HL-60/S4 treated with phorbol 12-myristate 13-acetate at 8.2 ng/mL for 4 days and 3 days (cell line): Measurements from ENCODE around the gene PLEKHG2.

Source experiments
- in situ Hi-C: fragments of 300-500 bp; cut with MboI; formaldehyde crosslinking; loops from 2 replicates; pipeline ENCODE4 v1.15.0; 2022; ENCODE audit warnings: low sequenced_read_pairs

PLEKHG2 gene

DNA sequence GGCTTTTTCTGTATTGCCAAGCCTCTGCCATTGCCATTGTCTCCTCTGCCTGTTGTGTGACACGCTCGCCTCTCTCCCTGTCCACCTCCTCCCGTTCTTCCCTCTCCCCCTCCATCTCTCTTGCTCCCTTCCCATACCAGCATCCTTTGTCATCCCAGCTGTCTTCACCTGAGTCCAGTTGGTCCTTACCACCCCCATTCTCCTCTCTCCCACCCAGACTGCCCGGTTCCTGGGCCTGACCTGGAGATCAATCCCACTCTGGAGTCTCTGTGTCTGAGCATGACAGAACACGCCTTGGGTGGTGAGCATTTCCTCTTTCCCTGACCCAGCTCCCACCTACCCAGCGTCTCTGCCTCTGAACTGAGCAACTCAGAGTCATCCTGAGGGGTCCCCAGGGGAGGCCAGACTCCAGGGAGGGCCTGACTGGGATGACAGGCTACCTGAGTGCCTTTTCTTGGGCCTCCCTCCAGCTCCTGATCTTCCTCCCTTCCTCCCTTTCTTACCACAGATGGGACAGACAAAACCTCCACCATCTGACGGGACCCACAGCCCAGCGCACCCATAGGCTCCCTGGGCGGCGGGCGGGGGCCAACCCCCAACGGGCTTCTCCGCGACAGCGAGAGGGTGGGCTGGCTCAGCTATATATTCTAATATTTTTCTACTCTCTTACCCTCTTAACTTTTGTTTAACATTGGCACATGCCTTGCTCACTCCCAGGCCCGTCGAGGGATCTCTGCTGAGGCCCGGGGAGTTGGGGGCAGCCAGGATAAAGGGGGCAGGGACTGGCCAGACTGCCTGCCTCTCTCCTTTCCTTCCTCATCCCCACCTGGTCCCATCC is 29.3 kb upstream of the PLEKHG2 start:
- in situ Hi-C loops: no loop called here

DNA sequence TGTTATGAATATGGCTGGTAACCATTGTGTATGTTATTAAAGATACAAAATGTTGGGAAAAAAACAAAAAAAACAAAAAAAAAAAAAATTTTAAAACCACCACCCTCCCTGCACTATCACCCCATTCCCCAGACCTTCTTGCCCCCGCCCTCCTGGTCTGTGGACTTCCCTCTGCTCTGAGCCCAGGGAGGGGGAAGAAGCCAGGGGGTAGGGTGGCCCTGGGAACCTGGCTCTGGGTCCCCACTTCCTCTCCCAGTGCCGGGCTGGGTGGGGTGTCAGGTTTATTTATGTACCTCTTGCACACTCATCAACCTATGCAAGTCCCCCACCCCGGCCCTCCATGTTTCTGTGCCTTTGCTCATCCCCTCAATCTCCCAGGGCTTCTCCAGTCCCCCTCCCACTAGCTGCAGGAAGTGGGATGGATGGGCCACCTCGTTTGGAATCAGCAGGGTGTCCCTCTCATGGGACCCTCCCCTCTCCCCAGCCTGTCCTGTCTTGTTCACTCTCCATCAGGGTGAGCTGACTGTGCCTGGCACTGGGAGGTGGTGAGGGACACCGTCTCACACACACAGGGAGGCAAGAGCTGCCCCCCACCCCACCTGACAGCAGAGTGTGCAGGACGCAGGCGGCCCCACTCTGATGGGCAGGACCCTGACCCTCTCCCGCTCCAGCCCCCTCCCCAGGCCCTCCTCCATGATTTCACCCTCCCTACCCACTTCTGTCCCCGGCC is 27.5 kb upstream of the PLEKHG2 start:
- in situ Hi-C loops: no loop called here

DNA sequence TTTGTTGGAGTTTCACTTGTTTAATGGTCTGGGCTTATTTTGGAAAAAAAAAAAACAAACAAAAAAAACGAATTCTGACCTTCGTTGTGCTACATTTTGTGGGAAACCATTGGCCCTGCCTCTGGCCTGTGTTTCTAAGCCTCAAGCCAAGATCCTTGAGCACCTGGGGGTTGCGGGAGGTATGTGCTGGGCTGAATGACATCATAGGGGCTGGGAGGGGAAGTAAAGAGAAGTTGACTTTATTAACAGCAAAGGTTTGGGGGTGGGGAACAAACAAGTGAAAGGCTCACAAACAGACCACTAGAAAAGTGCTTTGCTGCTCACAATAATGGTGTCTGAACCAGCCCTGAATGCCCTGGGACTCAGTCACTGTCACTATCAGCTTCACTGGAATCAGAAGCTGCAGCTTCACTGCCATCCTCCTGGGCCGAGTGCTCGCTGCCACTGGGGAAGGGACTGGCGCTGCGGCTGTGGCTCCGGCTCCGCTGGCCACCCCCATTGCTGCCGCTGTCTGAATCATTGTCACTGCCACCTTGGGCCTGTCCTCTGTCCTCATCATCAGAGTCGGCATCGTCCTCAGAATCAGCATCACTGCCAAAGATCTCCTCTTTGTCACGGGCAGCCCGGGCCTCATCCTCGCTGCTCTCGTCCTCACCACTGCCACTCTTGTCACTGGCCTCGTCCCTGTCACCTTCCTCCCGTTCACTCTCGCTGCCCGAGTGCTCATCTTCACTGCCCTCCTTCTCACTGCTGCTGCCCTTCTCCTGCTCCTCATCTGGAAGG is 26.6 kb upstream of the PLEKHG2 start:
- in situ Hi-C loops: no loop called here

DNA sequence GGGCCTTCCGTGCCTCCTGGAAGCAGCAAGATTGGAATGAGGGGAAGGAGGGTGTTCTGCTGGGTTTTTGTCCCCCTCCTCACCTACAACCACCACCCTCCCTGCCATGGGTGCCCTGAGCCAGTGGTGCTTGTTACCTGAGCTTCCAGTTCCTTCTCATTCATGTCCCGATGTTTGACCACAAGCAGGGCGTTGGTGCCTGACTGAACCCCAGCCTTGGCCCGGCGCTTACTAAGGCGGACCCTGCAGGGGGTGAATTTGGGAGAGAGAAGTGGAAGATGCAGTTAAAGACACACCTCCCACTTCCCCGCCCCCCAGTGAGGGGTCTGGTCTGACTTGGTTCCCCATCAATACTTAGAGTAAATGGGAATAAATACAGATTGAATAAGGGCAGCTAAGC is 25.9 kb upstream of the PLEKHG2 start:
- in situ Hi-C loops: no loop called here

DNA sequence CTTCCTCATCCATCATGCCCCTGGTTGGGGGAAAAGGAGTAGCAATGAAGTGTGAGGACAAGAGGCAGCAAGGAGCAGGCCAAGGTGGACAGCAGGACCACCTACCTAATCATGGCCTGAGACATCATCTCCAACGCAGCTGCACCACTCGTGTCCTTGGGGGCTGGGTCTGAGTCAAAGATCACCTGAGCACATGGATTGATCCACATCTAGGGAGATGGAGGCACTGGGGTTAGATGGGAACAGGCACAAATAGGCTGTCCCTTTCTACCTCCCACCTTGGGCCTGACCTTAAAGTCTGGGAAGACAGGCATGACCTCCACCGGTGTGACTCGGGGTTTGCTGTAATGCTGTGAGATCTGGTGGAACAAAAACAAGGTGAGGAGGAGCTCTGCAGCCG is 23.8 kb upstream of the PLEKHG2 start:
- in situ Hi-C loops: no loop called here

DNA sequence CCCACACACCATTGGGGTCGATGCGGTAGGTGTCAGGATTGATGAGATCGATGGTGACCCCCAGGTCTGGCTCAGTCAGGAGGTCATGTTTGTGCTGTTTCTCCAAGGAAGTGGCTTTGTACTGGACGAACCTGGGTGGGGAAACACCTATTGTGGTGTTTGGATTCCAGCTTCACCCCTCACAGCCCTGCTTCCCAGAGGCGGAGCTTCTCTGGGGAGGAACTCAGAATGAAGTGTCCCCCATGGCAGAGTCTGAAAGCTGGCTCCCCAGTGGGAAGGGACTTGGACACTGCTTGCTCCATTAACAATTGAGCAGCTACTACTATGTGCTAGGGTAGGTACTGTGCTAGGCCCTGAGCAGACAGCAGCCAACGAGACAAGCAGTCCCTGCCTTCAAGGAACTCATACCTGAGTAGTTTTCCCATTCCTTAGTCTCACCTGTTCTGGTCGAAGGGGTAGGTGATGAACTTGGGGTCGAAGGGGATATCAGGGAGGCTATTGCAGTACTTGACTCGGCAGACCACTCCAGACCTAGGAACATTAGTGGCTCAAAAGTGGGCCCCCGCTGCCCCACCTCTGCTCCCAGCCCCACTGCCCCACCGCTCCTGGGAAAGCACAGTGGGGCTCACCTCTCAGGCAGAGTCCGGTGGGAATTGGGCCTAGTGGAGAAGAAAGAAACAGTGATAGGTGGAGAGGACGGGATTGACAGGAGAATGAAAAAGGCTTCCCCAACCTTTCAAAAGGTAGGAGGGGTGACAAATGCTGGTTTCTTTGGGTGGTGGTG is 22.6 kb upstream of the PLEKHG2 start:
- in situ Hi-C loops: no loop called here

DNA sequence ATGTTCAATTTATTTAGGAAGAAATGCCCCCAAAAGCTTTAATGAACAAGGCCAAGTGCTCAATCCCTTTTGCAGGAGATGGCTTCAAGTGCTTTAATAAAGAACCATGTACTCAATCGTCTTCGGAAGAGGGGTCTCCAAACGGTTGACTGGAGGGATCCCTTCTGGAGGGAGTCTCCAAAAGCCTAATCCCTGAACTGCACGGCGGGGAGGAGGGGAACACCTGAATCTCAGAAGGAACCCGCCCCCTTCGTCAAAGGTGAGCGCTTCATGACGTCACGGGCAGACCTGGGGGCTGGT is 22.1 kb upstream of the PLEKHG2 start:
- in situ Hi-C loops: no loop called here

DNA sequence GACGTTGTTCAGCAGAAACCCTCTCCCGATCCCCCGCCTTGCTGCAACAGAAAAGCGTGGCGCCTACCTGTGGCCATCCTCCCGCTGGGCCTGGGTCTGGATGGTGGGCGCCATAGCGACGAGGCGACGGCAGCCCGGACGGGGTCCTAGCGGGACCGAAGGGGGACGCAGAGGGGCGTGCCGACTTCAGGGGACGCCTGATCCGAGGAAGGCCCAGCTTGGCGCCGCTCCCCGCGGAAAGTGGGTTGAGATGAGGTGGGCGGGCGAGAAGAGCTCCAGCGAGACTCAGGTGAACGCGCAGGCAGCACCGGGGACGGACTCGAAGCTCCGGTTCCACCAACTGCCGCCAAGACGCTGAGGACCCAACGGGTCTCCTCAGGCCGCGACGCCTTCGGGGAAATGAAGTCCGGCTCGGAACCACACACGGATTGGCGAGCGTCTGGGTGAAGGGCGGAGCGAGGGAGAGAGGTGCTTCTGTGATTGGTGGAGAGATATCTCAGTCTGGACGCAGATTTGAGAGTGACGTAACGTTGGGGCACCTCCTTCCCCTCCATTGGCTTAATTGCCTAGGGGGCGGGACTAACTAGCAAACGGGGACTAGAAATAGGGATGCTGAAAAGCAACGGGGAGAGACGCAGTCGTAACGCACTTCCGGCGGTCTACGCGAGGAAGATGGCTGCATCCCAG is 21.6 kb upstream of the PLEKHG2 start, which contains the start of the genes MED29 and PAF1:
MED29 (plus strand) TSS at position 628 of the 687 bp plus-strand sequence; CDS start at position 673, 45 bp downstream.
PAF1 (minus strand) TSS at position 356 of the 687 bp plus-strand sequence; CDS start at position 114, 242 bp downstream.
- in situ Hi-C loops: no loop called here

DNA sequence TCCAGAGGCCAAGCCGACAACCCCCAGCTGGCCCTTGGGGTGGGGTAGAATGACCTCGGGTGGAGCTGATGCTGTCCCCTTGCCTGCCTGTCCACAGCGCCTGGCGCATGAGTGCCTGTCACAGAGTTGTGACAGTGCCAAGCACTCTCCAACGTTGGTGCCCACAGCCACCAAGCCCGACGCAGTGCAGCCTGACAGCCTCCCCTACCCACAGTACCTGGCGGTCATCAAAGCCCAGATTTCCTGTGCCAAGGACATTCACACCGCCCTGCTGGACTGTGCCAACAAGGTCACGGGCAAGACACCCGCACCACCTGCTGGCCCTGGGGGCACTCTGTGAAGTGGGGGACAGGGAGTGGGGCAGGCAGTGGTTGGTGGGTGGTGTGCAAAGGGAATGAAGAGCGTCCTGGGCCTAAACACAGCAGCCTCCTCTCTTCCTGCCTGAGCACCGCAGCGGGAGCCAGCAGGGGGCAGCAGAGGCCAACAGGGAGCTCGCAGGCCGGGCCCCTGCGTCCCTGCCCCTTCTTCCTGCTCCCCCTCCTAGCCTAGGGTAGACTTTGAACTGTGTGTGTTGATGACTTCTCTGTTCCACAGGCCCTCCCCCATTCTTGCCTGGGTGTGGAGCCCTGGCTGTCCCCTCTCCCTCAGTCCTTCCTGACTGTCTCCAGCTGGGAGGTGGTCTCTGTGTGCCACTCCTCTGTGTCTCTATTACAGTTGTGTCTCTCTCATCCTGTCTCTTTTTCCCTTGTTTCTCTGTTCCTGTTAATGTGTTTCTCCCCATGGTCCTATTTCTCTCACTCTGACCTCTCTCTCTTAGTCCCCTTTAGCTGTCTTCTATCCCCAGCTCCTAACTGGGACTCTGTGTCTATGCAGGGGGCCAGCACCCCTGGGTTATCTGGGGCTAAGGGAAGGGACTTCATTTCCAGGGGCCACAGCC is 14.8 kb upstream of the PLEKHG2 start:
- in situ Hi-C loops: no loop called here

DNA sequence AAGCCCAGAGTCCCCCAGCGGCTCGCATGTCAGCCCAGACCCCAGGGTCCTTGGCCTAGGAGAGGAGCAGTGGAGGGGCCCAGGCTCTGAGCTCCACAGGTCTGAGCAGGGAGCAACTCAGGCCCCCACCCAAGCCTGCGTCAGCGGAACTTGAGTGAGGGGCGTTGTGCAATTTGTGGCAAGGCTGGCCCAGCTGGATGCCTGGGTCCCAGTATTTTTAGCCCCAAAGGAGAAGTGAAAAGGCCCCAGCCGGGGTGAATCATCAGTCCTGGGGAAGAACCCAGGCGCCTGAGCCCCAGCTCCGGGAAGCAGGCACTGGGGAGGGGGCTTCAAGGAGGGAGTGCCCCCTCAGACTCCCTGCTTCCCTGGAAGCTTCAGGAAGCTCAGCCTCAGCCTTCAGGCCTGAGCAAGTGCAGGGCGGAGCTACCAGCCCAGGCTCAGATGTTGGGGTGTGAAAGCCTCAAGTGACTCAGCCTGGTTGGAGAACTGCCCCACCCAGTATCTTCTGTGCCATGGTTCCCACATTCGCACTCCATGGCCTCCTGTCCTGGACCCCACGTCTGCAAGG is 14.1 kb upstream of the PLEKHG2 start:
- in situ Hi-C loops: no loop called here

DNA sequence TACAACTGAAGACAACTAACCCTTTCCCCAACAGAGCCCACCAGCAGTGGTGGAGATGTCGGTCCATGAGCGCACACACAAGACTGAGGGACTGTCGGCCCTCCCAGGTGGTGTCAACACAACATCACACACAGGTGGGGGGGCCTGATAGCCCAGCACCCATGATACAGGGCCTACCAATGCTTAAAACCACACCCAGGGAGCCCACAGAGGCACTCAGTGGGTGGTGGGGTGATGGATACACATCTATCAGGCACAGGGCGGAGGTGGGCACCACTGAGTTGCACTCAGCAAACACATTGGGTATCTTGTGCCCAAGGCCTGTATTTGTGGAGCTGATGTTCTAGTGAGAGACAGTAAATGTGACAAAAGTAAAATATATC is 12.8 kb upstream of the PLEKHG2 start:
- in situ Hi-C loops: no loop called here

DNA sequence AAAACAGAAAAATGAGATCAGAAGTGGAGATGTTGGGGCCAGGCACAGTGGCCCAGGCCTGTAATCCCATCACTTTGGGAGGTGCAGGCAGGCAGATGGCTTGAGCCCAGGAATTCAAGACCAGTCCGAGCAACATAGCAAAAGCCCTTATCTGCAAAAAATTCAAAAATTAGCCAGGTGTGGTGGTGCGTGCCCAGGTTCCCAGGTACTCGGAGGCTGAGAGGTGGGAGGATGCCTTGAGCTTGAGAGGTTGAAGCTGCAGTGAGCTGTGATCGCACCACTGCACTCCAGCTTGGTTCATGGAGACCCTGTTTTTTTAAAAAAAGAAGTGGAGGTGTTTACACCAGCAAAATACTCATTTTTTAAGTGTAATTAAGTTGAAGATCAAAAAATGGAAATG is 12.4 kb upstream of the PLEKHG2 start:
- in situ Hi-C loops: no loop called here

DNA sequence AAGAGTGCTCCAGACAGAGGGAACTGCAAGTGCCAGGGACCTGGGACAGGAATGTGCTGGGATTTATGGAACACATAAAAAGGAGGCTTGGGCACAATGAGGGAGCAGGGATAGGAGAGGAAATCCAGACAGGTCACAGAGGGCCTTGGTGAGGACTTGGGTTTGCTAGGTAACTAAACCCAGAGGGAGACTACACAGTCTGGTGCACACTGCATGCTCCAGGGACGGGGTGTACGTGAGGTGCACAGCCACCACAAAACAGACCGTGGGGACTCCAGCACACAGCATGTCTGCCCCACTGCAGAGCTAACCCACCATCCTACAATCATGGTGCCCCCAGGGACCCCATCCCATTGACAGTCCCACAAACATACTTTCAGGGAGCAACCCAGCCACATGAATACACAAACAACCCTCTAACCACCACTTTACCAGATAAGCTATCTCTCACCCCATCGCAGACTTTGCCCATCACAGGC is 11.4 kb upstream of the PLEKHG2 start:
- in situ Hi-C loops: no loop called here

DNA sequence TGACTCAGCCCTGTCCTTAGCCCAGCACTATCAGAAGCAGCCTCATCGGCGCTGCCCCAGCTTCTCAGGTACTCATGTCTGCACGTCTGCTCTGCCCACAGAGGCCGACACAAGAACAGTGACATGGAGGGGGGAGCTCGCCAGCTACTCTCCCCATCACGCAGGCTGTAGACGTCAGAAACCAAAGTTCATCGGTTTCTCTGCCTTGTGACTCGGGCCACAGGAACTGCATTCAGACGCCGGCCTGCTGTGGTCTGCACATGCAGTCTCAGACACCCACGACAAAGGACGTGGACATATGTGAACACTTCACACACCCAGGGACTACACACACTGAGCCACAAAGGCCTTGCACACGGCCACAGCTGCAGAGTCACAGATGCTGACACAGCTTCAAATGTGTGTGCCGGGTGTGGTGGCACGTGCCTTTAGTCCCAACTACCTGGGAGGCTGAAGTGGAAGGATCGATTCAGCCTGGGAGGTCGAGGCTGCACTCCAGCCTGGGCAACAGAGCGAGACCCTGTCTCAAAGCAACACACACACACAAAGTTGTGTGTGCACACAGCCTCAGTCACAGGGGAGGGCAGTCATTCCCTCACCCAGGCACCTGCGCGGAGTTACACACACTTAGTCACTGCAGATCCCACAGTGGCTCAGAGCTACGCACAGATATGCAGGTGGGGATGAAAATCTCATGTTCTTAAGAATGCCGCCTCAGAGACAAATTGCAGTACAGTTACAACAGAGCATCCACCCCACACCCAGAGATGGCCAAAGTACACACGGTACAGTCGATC is 10.7 kb upstream of the PLEKHG2 start:
- in situ Hi-C loops: no loop called here

DNA sequence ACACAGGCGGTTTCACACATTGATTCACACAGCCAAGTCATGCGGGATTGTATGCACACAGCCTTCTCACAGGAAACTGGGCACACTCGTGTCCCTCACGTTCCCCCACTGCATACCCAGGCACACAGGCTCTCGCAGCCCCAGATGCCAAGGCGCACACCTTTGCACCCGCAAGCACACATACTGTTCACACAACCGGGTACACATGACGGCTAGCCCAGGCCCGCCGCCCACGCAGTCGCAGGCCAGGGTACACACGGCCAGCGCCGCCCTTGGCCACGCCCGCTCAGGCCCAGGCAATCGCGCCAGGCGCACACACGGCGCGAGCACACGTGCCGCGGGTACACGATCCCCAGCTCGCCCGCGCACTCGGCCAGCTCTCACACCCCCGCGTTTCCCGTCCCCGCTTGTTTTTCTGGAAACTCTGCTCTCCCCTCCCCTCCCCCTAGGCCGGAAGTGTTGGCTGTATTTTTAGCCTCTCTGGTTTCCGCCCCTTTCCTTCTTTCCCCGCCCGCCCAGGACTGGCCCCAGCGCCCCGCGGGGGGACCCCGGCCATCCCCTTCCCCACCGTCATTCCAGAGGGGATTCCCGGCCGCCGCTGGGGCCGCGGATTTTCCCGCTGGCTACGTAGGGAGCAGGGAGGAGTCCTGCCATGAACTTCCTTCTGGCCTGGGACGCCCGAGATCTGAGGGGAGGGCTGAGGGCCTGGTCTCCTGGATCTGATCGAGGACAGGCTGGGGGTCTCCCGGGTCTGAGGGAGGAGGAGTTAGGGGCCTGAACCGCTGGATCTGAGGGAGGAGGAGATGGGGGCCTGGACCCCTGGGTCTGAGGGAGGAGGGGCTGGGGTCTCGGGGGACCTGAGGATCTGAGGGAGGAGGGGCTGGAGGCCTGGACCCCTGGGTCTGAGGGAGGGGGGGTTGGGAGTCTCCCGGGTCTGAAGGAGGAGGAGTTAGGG is 9.8 kb upstream of the PLEKHG2 start:
- in situ Hi-C loops: no loop called here
